Nephron (organoid): ENCODE results near the gene MOV10.
A peak's percentile ranks its signal among the peaks of the same experiment; 100 is the strongest.
"Not testable (repeated sequence)": the region's sequence is repeated elsewhere in the genome, so short reads cannot be mapped to it uniquely, and the experiment has no call there.

Source experiments
- H3K27ac Mint-ChIP-seq, 3 experiments: 2 replicates each; pipeline ENCODE4 v1.8.0; 2020; ENCODE audit warnings: mixed read lengths in 3 of 3, mild to moderate bottlenecking in 2 of 3, moderate library complexity in 1 of 3
- H3K27me3 Mint-ChIP-seq: 2 replicates; pipeline ENCODE4 v1.8.0; 2021; ENCODE audit warnings: low read depth, mild to moderate bottlenecking, moderate library complexity, mixed read lengths
- H3K36me3 Mint-ChIP-seq: 2 replicates; pipeline ENCODE4 v1.8.0; 2020; ENCODE audit warnings: low read depth, mixed read lengths
- H3K4me1 Mint-ChIP-seq: 2 replicates; pipeline ENCODE4 v1.8.0; 2020; ENCODE audit warnings: mixed read lengths
- H3K4me3 Mint-ChIP-seq, 3 experiments: 2 replicates each; pipeline ENCODE4 v1.8.0; 2020; ENCODE audit warnings: mild to moderate bottlenecking in 3 of 3, mixed read lengths in 3 of 3, moderate library complexity in 2 of 3
- H3K9me3 Mint-ChIP-seq: 2 replicates; pipeline ENCODE4 v1.8.0; 2020; ENCODE audit warnings: mixed read lengths
- TF ChIP-seq, protein P1 (sequence below), 3 experiments: fragments of 200-600 bp; sonication (generic); IDR thresholded peaks; one replicate each; pipeline ENCODE4 v1.5.0; 2021; ENCODE audit warnings: antibody characterized with exemption in 3 of 3; ENCODE audit not compliant: unreplicated experiment in 3 of 3

The MOV10 gene

DNA sequence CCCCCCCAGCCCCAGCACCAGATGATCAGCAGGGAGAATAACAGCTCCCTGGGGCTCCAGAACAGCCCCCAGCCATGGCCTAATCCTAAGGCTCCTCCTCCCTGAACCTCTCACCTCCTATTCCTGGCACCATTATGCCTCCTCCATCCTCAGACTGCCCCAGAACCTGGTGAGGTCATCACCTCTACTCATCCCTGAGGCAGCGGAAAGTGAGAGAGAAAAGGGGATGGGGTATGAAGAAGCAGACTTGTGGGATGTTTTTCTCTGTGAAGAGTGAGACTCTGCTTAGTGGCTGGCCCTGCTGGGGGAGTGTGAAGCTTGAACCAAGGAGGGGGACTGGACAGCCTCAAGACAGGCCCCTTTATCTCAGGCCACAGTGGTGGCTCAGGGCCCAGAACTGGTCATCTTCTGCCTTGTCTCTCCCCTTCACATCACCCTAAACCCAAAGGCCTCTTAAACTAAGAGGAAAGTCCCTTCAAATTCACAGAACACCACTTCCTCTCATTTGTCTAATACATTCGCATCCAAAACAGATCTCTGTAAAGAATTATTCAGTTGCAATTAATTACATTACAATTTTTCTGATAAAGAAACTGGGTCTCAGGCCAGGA, 42.9 kb downstream of the MOV10 start:
- peak overlapping the region in 1 of 3 experiments; percentile 29 for H3K4me3 Mint-ChIP-seq
- H3K27ac Mint-ChIP-seq = peak overlapping the region in 1 of 3 experiments; percentile 44
- H3K4me1 Mint-ChIP-seq = peaks cover 39% of the 10 kb centered on the region
- H3K9me3 Mint-ChIP-seq = no peaks in the 10 kb centered on the region
- H3K36me3 Mint-ChIP-seq = no peaks in the 10 kb centered on the region
- TF ChIP-seq, protein P1, sequence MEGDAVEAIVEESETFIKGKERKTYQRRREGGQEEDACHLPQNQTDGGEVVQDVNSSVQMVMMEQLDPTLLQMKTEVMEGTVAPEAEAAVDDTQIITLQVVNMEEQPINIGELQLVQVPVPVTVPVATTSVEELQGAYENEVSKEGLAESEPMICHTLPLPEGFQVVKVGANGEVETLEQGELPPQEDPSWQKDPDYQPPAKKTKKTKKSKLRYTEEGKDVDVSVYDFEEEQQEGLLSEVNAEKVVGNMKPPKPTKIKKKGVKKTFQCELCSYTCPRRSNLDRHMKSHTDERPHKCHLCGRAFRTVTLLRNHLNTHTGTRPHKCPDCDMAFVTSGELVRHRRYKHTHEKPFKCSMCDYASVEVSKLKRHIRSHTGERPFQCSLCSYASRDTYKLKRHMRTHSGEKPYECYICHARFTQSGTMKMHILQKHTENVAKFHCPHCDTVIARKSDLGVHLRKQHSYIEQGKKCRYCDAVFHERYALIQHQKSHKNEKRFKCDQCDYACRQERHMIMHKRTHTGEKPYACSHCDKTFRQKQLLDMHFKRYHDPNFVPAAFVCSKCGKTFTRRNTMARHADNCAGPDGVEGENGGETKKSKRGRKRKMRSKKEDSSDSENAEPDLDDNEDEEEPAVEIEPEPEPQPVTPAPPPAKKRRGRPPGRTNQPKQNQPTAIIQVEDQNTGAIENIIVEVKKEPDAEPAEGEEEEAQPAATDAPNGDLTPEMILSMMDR (IDR thresholded peaks at IDR 0.05; ENCODE audit: unreplicated experiment in 3 of 3) = no peak
- H3K27me3 Mint-ChIP-seq = peaks cover 47% of the 10 kb centered on the region

DNA sequence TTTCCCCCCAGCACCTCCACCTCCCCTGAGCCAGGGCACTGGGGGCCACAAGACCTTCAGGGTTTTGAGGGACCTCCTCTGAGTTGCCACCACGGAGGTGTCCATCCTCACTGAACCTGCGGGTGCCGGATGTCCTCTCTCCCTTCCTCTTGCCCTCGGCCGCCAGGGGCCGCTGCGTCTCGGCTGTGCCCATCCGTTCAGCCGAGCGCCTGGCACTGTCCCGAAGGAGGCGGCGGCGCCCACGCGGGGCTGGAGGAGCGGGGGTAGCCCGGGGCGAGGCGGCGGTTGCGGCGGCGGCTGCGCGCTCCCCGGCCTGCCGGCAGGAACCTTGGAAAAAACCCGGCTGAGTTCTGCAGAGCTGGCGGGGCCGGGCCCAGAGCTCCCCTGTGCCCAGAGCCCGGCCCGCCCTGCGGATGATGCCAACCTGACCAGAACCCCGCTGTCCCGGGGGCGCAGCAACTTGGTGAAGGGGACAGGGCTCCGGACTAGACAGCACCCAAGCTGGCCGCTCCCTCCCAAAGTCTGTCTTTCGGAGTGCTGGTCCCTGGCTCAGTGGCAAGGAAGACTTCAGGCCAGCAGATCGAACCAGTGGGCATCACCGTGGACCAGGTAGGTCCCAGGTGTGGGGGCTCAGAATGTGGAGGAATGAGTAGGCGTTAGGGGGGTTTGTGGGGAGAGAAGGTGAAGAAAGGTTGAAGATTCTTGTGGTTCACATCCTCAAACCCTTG, 44.4 kb downstream of the MOV10 start:
- Mint-ChIP-seq H3K4me3 (peak overlapping the region; percentile 10 to 60 (median 55)), H3K27me3 (peaks cover 35% of the 10 kb centered on the region), H3K27ac (peak overlapping the region in 2 of 3 experiments; percentile 37 to 43)

DNA sequence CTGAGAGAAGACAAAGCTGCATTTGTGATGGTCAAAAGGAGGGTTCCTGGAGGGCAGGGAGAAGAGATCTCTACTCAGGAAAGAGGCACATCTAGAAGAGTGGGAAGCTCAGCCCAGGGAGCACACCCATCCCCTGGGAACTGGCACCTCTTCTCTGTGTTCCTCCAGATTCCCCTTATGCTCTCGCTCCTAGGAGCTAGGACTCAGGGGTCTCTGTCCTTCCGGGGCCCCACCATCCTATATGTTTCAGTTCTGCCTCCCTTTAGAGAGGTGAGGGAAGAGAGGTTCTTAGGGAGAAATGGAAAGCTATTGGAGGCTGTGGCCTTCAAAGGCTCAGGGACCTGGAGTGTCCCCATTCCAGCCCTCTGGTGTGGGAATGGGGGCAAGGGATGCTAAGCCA, 45.2 kb downstream of the MOV10 start:
- Mint-ChIP-seq H3K36me3 (no peaks in the 10 kb centered on the region), H3K9me3 (no peaks in the 10 kb centered on the region), H3K4me1 (peaks cover 44% of the 10 kb centered on the region), H3K27ac (peak overlapping the region in 1 of 3 experiments; percentile 43), H3K27me3 (peaks cover 28% of the 10 kb centered on the region), H3K4me3 (no peak overlapping the region)
- TF ChIP-seq, protein P1 (IDR thresholded peaks at IDR 0.05; ENCODE audit: unreplicated experiment in 3 of 3) = no peak

More for the DNA sequence above, 44.4 kb downstream of the MOV10 start:
- Mint-ChIP-seq H3K9me3 (no peaks in the 10 kb centered on the region), H3K4me1 (peaks cover 47% of the 10 kb centered on the region), H3K36me3 (no peaks in the 10 kb centered on the region)
- TF ChIP-seq, protein P1 (IDR thresholded peaks at IDR 0.05; ENCODE audit: unreplicated experiment in 3 of 3) = peak; percentile 79 to 93 (median 84)

DNA sequence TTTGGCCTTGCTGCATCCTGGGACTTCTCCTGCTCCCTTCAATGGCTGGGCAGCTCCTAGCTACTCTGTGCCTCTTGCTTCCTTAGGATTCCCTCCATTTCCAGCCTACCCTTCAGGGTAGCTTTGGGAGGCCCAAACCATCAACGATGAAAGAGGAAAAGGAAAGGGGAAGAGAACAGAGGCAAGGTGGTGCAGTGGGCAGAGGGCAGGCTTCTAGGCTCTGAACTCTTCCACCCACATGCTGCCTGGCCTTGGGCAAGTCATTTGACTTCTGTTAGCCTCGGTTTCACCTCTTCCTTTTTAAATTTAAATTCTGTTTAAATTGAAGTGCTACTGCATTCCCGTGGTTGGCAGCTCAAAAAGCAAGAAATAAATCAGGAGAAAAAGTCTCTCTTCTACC, 46.3 kb downstream of the MOV10 start:
- H3K27ac Mint-ChIP-seq = no peak overlapping the region
- H3K4me1 Mint-ChIP-seq = peaks cover 42% of the 10 kb centered on the region
- no peaks in the 10 kb centered on the region for H3K36me3 Mint-ChIP-seq
- peaks cover 28% of the 10 kb centered on the region for H3K27me3 Mint-ChIP-seq
- no peaks in the 10 kb centered on the region for H3K9me3 Mint-ChIP-seq
- H3K4me3 Mint-ChIP-seq = no peak overlapping the region
- TF ChIP-seq, protein P1 (IDR thresholded peaks at IDR 0.05; ENCODE audit: unreplicated experiment in 3 of 3) = no peak

DNA sequence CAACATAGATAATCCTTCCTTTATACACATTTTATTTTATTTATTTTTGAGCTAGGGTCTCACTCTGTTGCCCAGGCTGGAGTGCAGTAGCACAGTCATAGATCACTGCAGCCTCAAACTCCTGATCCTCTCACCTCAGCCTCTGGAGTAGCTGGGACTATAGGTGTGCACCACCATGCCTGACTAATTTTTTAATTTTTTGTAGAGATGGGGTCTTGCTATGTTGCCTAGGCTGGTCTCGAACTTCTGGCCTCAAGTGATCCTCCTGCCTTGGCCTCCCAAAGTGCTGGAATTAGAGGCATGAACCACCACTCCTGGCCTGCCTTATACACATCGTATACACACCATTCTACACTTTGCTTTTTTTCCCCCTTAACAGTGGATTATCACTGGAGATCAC, 46.8 kb downstream of the MOV10 start:
- peaks cover 37% of the 10 kb centered on the region for H3K4me1 Mint-ChIP-seq
- H3K4me3 Mint-ChIP-seq = peak overlapping the region in 1 of 3 experiments; percentile 20
- not testable (repeated sequence) for H3K9me3 Mint-ChIP-seq, H3K36me3 Mint-ChIP-seq
- H3K27me3 Mint-ChIP-seq = peaks cover 26% of the 10 kb centered on the region
- peak overlapping the region in 2 of 3 experiments; percentile 69 to 85 for H3K27ac Mint-ChIP-seq

DNA sequence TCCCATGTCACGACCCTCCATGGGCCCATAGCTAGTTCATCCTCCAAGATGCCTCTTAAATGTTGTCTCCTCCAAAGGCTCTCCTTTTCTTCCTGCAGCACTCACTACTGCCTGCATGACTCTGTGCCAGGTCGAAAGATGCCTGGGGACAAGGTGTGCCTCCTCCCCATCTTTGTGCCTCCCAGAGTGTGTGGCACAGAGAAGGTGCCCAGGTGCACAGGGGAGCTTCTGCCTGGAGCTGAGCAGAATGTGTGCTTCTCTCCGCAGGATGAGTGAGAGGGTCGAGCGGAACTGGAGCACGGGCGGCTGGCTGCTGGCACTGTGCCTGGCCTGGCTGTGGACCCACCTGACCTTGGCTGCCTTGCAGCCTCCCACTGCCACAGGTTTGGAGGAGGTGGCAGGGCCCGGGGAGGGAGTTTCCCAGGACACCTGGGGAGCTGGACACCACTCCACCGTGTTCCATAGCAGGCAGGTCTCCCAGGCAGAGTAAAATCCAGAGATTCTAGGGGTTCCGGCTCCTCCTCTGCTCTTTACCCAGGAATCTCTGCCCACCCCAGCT, 47.6 kb downstream of the MOV10 start:
- Mint-ChIP-seq H3K4me1 (peaks cover 29% of the 10 kb centered on the region), H3K36me3 (no peaks in the 10 kb centered on the region), H3K9me3 (no peaks in the 10 kb centered on the region), H3K4me3 (peak overlapping the region; percentile 81 to 85 (median 82)), H3K27me3 (peaks cover 19% of the 10 kb centered on the region), H3K27ac (peak overlapping the region; percentile 78 to 85 (median 81))
- TF ChIP-seq, protein P1 (IDR thresholded peaks at IDR 0.05; ENCODE audit: unreplicated experiment in 3 of 3) = no peak
